Measurements from ENCODE around the gene COL7A1. TPM values are rescaled to one million over a fixed set of nuclear protein-coding genes. Genes with fewer than 3 reads are reported as not detected.

COL7A1 gene
- total RNA-seq, 1 experiment from 2014 or later, result 86.6 TPM

DNA sequence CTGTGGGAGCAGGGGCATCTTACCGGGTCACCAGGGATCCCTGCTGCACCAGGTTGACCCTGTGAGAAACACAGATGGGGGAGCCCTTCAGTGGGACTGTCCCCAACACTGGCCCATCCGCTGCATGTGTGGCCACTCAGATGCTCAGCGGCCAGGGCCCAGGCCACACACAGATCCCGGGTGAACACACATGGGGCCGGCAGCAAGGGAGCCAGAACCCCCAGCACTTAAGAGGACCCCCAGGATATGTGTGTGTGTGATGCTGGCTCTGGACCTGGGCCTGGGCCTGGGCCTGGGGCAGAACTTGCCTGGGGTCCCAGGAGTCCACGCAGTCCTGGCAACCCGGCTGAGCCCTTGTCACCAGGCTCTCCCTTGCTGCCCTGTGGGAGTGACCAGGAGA, 26.7 kb downstream of the COL7A1 start:
- no peak for DNase-seq (ENCODE audit: low read depth in 1 of 2, low spot score in 2 of 2)
- Histone ChIP-seq H3K36me3 (peaks cover 99% of the 10 kb centered on the region), H3K9me3 (replicated peaks) (no peaks in the 10 kb centered on the region), H3K27ac (peak overlapping the region; percentile 14), H3K27me3 (replicated peaks) (no peaks in the 10 kb centered on the region), H3K4me3 (no peak overlapping the region), H3K4me1 (replicated peaks) (peaks cover 72% of the 10 kb centered on the region)

DNA sequence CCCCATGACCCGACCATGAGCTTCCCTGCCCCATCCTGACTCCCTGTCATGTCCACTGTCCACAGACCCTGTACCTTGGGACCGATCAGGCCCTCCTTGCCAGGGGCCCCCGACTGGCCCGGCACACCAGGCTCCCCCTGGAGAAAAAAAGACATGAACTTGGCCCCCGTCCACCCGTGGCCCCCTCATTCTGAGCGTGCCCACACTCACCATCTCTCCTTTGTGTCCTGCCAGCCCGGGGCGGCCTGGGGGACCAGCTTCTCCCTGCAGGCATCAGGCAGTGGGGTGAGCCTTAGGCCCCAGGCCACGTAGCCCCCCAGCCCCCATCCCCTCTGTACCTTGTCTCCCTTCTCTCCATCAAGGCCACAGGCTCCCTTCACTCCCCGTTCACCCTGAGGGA, 27.6 kb downstream of the COL7A1 start:
- H3K4me3 ChIP-seq, result no peak overlapping the region
- no peak for DNase-seq (ENCODE audit: low read depth in 1 of 2, low spot score in 2 of 2)
- peaks cover 82% of the 10 kb centered on the region for H3K4me1 ChIP-seq (replicated peaks)
- H3K27ac ChIP-seq, result no peak overlapping the region
- H3K27me3 ChIP-seq (replicated peaks), result no peaks in the 10 kb centered on the region
- H3K9me3 ChIP-seq (replicated peaks), result no peaks in the 10 kb centered on the region
- peaks cover 99% of the 10 kb centered on the region for H3K36me3 ChIP-seq

DNA sequence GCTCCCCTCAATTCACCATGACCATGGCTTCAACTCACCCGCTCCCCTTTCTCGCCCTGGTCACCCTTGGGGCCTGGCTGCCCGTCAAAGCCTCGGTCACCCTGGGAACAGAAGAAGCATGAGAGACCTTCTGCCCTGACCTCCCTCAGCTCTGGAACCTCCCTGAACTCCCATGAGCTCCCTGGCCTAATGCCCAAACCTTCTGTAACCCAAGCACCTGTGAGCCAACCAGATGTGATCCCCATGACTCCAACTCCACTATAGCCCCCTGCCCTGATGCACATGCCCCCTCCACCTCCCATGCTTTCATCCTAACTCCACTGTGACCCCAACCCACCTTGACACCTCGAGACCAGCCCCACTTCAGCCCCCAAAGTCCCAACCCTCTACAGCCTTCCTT, 28.0 kb downstream of the COL7A1 start:
- peaks cover 86% of the 10 kb centered on the region for H3K4me1 ChIP-seq (replicated peaks)
- H3K36me3 ChIP-seq, result peaks cover 99% of the 10 kb centered on the region
- no peaks in the 10 kb centered on the region for H3K9me3 ChIP-seq (replicated peaks)
- no peak for DNase-seq (ENCODE audit: low read depth in 1 of 2, low spot score in 2 of 2)
- H3K27me3 ChIP-seq (replicated peaks), result no peaks in the 10 kb centered on the region
- H3K27ac ChIP-seq, result no peak overlapping the region; the same call in 1 of the 2 replicates
- no peak overlapping the region for H3K4me3 ChIP-seq

DNA sequence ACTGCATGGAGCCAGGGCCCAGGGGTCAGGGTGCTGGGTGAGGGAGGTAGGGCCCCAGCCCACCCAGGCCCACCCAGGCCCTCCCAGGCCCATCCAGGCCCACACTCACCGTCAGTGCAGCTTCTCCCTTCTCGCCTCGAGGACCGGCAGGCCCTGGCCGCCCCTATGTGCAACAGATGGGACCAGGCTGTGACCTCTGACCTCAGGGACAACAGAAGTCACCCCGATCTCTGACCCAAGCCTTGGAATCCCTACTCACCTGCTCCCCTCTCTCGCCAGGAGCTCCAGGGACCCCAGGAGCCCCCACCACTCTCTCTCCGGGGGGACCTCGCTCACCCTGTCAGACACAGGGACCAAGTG, 28.7 kb downstream of the COL7A1 start:
- peak overlapping the region; percentile 86 for H3K27ac ChIP-seq
- no peaks in the 10 kb centered on the region for H3K27me3 ChIP-seq (replicated peaks)
- H3K36me3 ChIP-seq, result peaks cover 96% of the 10 kb centered on the region
- no peak for DNase-seq (ENCODE audit: low read depth in 1 of 2, low spot score in 2 of 2)
- no peak overlapping the region for H3K4me3 ChIP-seq
- H3K4me1 ChIP-seq (replicated peaks), result peaks cover 93% of the 10 kb centered on the region
- no peaks in the 10 kb centered on the region for H3K9me3 ChIP-seq (replicated peaks)

DNA sequence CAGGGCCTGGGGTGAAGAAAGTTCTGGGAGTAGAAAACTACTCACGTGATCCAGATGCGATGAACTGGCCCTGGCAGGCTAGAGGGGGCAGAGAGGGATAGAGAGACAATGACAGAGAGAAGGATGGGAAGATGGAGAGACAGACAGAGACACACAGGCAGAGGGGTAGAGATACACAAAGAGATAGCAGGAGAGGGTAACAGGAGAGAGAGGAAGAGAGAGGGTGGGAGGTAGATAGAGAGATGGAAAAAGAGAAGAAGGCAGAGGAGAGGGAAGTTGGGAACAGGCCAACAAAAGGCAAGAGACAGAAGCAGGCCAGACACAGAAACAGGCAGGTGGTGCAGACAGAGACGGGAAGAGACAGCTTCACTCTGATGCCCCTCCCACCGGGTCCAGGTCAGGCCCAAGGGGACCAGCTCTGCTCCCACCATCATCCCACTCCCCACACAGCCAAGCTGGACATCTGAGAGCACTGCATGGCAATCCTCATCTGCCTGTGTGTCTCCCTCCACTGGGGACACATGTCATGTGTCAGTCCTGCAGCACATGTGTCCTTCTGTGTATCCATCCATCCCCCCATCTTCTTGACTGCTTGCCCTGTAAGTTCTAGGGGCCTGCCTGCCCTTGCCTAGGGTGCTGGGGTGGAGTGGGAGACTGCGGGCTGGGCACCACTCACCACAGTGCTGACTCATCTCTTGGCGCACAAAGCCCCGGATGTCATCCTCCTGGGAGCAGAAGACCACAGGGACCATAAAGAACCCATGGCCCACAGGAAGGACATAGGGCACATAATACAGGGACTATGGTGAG, 29.3 kb downstream of the COL7A1 start:
- H3K36me3 ChIP-seq, result peaks cover 95% of the 10 kb centered on the region
- H3K4me3 ChIP-seq, result no peak overlapping the region
- peak overlapping the region; percentile 86 for H3K27ac ChIP-seq
- peak; percentile 71 to 87 for DNase-seq (ENCODE audit: low read depth in 1 of 2, low spot score in 2 of 2)
- H3K27me3 ChIP-seq (replicated peaks), result no peaks in the 10 kb centered on the region
- peaks cover 99% of the 10 kb centered on the region for H3K4me1 ChIP-seq (replicated peaks)
- H3K9me3 ChIP-seq (replicated peaks), result no peaks in the 10 kb centered on the region

DNA sequence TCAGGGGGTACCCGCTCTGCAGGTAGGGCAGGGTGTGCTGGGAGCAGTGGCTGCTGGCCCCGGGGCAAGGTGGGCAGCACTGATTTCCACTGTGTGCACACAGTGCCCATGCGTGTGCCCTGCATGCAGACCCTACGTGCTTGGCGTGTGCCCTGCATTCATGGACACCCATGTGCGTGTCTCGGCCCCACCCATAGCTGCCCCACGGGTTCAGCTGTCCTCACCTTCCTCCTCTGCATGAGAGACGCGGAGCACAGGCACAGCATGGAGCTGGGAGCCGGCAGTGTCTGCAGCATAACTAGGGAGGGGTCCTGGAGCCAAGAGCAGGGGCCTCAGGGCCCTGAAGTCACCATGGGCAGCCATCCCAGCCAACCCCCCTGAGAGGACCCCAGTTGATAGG, 29.9 kb downstream of the COL7A1 start:
- Histone ChIP-seq H3K4me3 (no peak overlapping the region), H3K36me3 (peaks cover 90% of the 10 kb centered on the region), H3K27me3 (replicated peaks) (no peaks in the 10 kb centered on the region), H3K9me3 (replicated peaks) (no peaks in the 10 kb centered on the region), H3K4me1 (replicated peaks) (peaks cover 100% of the 10 kb centered on the region), H3K27ac (peak overlapping the region; percentile 86)
- DNase-seq (ENCODE audit: low read depth in 1 of 2, low spot score in 2 of 2), result no peak

DNA sequence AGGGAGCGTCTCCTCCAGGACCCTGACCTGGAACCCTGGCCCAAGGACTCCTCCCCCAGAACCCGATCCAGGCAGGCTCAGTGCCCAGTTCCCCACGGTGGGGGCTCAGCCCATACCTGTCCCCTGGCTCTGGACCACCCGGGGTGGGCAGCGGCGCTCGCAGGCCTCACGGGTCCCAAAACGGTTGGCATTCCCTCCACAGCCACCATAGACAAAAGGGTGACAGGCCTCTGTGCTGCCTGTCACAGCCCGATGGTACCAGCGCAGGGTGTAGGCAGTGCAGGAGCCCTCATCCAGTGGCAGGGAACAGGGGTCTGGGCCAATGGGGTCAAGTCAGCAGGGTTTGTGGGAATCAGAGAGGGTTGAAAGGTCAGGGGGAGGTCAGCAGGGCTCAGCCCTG, 30.5 kb downstream of the COL7A1 start:
- Histone ChIP-seq H3K36me3 (peaks cover 88% of the 10 kb centered on the region), H3K9me3 (replicated peaks) (no peaks in the 10 kb centered on the region), H3K4me3 (no peak overlapping the region), H3K4me1 (replicated peaks) (peaks cover 100% of the 10 kb centered on the region), H3K27ac (peak overlapping the region; percentile 86), H3K27me3 (replicated peaks) (no peaks in the 10 kb centered on the region)
- DNase-seq (ENCODE audit: low read depth in 1 of 2, low spot score in 2 of 2), result no peak

DNA sequence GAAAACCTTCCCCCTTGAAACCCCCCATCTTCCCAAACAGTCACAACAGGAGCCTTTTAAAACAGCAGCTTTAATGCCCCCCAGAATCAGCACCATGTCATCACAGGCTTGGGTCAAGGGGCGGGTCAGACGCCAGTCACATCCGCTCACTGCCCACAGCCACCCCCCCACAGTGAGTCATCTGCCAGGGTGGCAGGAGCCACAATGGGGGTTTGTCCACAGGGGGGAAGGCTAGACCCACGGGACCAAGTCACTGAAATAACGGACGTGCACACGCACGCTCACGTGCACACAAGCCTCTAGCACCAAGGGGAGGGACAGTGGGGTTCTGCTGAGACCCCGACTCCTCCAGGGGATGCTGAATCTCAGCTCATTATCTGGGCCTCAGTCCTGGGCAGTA, 31.1 kb downstream of the COL7A1 start:
- H3K36me3 ChIP-seq, result peaks cover 87% of the 10 kb centered on the region
- no peak overlapping the region for H3K4me3 ChIP-seq
- H3K9me3 ChIP-seq (replicated peaks), result no peaks in the 10 kb centered on the region
- no peaks in the 10 kb centered on the region for H3K27me3 ChIP-seq (replicated peaks)
- peak; percentile 84 to 95 for DNase-seq (ENCODE audit: low read depth in 1 of 2, low spot score in 2 of 2)
- peaks cover 100% of the 10 kb centered on the region for H3K4me1 ChIP-seq (replicated peaks)
- H3K27ac ChIP-seq, result peak overlapping the region; percentile 86

DNA sequence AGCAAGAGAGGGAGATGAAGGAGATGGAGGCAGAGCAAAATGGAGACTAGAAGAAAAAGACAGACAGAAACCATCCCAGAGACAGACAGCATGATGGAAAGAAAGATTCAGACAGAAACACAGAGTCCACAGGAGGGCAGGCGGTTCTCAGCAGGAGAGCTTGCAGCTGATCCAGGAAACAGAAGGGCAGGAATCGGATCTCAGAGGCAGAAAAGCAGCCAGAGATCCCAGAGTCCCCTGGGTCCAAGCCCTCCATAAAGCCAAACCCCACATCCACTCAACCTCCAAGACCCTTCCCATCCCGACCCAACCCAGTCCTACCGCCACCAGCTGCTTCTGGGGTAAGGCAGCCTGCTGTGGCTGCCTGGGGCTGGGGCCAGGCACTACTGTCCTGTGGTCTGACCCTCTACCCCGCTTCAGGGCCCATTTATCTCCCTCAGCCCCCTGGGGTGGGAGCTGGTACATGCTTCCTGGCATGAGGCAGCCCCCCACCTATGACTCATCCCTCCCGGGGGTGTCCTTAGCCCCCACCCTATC, 31.7 kb downstream of the COL7A1 start, which contains the start of gene UCN2:
Gene UCN2 (minus strand): TSS at position 400 of the 537 bp plus-strand sequence. CDS start 657 bp downstream, outside the sequence.
- DNase-seq (ENCODE audit: low read depth in 1 of 2, low spot score in 2 of 2), result no peak
- Histone ChIP-seq H3K27ac (peak within 1 kb of the TSS; percentile 86), H3K27me3 (replicated peaks) (no peaks in the 10 kb centered on the region), H3K9me3 (replicated peaks) (no peaks in the 10 kb centered on the region), H3K4me3 (no peak within 1 kb of the TSS), H3K4me1 (replicated peaks) (peaks cover 100% of the 10 kb centered on the region), H3K36me3 (peaks cover 87% of the 10 kb centered on the region)

DNA sequence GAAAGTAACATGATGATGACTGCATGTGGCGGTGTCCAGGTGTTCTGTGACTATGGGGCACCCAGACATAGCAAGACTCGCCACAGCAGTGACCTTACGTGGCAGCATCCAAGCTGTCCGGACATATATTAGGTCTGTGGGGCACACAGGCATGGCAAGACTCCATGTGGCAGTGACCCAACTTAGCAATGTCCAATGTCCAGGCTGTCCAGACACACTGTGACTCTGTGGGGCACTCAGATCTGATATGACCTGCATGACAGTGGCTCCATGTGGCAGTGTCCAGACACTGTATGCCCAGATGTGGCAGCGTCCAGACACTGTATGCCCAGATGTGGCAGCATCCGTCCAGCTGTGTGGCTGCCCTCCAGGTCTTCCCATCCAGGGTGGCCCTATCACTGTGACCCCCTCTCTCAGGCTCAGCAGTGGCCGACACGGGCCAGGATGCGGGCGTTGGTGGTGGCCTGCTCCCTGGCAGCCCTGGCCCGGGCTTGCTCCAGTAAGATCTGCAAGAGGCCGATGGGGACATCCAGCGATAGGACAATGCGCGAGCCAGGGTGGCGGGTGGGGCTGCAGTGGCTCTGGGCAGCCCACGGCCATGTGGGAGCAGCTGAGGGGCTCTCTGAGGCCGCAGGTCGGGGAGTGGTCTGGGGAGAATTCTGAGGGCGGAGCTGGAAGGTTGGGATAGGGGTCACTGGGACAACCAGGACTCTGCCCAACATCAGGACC, 32.6 kb downstream of the COL7A1 start:
- Histone ChIP-seq H3K9me3 (replicated peaks) (no peaks in the 10 kb centered on the region), H3K27ac (0 out of 2 replicates have a peak overlapping the region, but pooled peaks have one; percentile 86), H3K27me3 (replicated peaks) (no peaks in the 10 kb centered on the region), H3K4me1 (replicated peaks) (peaks cover 99% of the 10 kb centered on the region), H3K36me3 (peaks cover 78% of the 10 kb centered on the region), H3K4me3 (no peak overlapping the region)
- no peak for DNase-seq (ENCODE audit: low read depth in 1 of 2, low spot score in 2 of 2)

DNA sequence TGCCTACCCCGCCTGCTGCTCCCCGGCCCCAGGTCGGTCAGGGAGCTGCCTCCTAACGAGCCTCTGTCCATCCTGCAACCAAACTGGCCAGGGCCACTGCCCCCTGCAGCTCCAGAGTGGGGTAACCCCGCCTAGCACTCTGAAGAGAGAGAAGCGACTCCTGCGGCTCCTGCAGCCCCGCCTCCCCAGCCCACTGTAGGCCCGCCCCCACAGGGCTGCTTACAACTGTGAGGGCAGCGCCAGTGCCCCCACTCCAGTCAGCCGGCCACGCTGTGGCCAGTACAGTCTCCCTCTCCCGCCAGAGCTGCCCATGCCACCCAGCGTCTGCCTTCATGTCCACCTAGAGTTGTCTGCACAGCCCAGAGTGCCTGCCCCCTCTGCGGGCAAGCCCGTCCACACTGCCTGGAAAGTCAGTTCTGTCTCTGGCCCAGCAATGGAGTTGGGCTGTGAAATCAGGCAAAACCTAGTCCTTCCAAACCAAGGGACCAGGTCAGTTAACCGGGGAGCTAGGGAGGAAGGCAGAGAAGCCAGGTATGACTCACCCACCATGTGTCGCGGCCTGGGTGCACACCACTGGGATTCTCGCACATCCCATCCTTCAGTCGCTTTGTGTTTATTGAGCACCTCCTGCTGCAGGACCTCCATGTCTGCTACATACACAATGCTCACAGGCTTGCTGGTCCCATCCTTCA, 33.9 kb downstream of the COL7A1 start:
- H3K27ac ChIP-seq, result peak overlapping the region; percentile 81
- no peaks in the 10 kb centered on the region for H3K27me3 ChIP-seq (replicated peaks)
- no peaks in the 10 kb centered on the region for H3K9me3 ChIP-seq (replicated peaks)
- peak overlapping the region; percentile 15 for H3K4me3 ChIP-seq
- peak; percentile 77 to 89 for DNase-seq (ENCODE audit: low read depth in 1 of 2, low spot score in 2 of 2)
- H3K4me1 ChIP-seq (replicated peaks), result peaks cover 95% of the 10 kb centered on the region
- peaks cover 64% of the 10 kb centered on the region for H3K36me3 ChIP-seq

DNA sequence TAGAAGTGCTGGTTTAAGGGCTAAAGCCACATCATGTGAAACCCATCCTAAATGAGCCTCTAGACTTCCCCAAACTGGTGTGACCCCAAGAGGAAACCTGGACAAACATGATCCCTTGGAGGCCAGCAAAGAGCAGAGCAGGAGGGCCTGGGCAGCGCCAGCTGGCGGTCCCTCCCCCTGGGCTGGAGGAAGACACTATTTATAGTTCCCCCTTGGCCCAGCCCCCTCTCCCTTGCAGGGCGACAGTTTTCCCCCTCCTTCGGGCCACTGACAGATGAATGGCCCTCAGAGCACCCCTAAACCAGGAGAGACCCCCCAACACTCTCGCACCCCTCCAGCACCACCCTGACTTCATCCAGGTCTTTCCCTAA, 34.5 kb downstream of the COL7A1 start:
- H3K27ac ChIP-seq, result peak overlapping the region; percentile 81; the same call in 1 of the 2 replicates
- no peaks in the 10 kb centered on the region for H3K27me3 ChIP-seq (replicated peaks)
- H3K4me1 ChIP-seq (replicated peaks), result peaks cover 91% of the 10 kb centered on the region
- H3K4me3 ChIP-seq, result peak overlapping the region; percentile 15
- no peak for DNase-seq (ENCODE audit: low read depth in 1 of 2, low spot score in 2 of 2)
- H3K36me3 ChIP-seq, result peaks cover 59% of the 10 kb centered on the region
- no peaks in the 10 kb centered on the region for H3K9me3 ChIP-seq (replicated peaks)

DNA sequence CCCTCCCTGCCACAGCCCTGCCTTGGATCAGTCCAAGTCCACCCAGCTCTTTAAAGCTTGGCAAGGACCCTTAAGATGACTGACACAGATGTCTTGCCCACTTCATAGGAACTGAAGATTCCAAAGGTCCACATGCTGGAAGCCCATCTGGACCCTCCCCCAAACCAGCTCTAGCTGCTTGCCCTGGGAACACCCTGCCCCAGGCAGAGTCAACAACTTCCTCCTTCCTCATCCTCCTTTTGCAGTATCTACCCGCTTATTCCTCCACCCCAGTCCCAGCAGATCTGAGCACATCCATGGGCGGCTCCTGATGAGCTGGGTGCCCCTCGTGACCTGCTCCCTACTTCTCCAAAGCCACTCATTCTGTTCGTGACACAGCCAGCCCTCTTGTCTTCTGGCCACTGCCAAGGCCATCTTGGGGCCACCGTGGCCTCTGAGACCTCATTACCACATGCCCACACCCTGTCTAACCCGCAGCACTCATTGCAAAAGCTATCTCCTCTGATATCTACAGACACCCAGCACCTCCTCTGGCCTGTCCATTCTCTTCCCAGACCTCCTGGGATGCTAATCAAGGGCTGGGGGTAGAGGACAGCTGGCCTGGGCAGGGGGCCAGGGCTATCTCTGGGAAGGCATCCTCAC, 36.5 kb downstream of the COL7A1 start:
- Histone ChIP-seq H3K27me3 (replicated peaks) (no peaks in the 10 kb centered on the region), H3K9me3 (replicated peaks) (no peaks in the 10 kb centered on the region), H3K4me1 (replicated peaks) (peaks cover 71% of the 10 kb centered on the region), H3K27ac (no peak overlapping the region), H3K36me3 (peaks cover 43% of the 10 kb centered on the region), H3K4me3 (no peak overlapping the region)
- DNase-seq (ENCODE audit: low read depth in 1 of 2, low spot score in 2 of 2), result no peak

Data from SJSA1 (cell line).